Forelimb muscle (tissue), 1 donor: ENCODE data around the gene RAB44. TPM values are rescaled to one million over a fixed set of nuclear protein-coding genes. Genes with fewer than 3 reads are reported as not detected.

Experiments
- DNase-seq: peaks from one replicate; pipeline ENCODE4 v3.0.0-alpha.2; 2013; ENCODE audit warnings: low read depth
- polyA plus RNA-seq: library from polyadenylated mRNA; unstranded; fragments of 120-200 nt; gene quantifications from one replicate; pipeline ENCODE4 v1.2.1, GENCODE V29; 2013; ENCODE audit not compliant: insufficient read length

RAB44 gene
- polyA plus RNA-seq, 1 donor: 0.05 TPM

GRCh38 chr6:36730424-36731380 lies 33.1 kb downstream of the RAB44 start:
- no peak for DNase-seq

DNA sequence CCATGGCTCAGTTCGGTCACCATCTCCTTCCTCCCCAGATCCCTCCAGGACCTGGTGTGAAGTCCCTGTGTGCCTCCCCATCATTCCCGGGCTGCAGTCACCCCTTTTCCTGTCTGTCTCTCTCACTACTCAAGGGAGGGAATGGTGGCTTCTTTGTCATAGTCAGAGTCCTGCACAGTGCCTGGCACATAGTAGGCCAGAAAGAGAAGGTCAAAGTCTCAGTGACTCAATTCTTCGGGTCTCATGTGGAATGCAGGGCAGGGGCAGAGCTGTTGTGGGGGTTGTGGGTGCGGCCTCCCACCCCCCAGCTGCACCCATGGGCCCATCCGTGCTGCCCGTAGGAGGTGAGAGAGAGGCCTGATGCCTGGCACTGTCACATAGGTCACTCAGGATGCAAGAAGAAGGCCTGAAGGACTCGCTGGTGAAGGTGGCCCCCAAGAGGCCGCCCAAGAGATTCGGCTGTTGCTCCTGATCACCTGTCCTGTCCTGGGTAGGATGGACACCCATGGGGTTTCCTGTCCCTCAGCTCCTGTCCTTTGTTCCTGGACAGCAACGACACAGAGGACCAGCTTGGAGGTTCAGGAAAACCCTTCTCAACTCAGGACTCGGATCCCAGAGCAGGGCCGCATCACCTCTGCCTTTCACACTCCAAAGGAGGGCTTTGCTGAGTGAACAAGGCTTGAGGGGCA lies 34.1 kb downstream of the RAB44 start:
- no peak for DNase-seq

GRCh38 chr6:36733300-36733699 lies 35.7 kb downstream of the RAB44 start:
- no peak for DNase-seq

DNA sequence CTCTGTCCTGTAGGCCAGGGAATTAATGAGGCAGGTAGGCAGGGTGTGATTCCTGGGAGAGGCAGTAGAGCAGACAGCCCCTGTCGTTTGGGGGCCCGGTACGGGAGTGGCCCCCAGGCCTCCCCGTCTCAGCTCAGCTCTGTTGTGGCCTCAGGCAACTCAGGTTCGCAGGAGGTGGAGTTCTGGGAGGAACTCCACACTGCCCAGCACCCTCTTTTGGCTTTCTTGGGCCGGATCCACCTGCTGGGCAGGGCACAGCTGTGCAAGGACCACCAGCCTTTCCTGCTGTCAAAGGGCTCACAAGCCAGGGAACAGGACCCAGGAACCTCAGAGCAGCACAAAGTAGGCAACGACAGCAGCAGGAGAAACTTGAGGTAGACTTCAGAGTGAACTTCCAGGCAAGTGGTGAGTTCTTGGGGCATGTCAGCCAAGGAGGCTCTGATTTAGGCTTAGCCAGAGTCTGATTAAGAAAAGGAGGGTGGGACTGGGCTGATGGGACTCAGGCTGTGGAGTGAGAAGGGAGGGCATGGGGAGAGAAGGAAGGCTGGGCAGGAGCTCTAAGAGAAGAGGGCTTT lies 36.9 kb downstream of the RAB44 start:
- no peak for DNase-seq

GRCh38 chr6:36735110-36736071 lies 37.8 kb downstream of the RAB44 start:
- peak; percentile 92 for DNase-seq

DNA sequence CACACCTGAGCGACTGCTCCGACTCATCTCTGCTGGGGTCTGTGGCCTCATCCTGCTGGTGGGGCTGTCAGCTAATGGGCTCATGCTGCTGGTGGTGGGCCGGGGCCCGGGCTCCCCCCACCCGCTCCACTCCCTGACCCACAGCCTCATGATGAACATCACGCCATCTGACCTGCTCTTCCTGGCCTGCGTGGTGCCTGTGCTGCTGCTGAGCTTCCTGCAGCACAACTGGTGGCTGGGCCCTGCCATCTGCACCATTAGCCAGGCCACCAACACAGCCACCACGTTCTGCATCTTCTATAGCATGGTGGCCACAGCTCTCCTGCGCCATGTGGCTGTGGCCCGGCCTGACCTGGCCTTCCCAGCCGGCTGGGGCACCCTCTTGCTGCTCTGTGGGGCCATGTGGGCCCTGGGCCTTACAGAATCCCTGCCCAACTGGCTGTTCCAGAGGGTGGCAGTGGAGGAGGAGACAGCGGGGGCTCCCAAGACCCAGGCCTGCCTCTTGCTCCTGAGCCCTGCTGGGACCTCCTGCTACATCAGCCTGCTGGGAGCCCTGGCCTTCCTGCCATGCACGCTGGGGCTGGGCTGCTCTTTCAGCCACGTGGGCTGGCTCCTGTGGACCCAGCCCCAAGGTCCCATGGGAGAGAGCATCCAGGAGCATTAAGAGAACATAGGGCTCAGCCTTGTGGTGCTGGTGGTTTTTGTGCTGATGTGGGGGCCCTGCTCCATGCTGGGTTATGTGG lies 39.6 kb downstream of the RAB44 start:
- DNase-seq: no peak

- no peak for DNase-seq
Measured at GRCh38 chr6:36738108-36738507, 40.5 kb downstream of the RAB44 start.

- no peak for DNase-seq
Measured at GRCh38 chr6:36739947-36740817, 42.6 kb downstream of the RAB44 start.

DNA sequence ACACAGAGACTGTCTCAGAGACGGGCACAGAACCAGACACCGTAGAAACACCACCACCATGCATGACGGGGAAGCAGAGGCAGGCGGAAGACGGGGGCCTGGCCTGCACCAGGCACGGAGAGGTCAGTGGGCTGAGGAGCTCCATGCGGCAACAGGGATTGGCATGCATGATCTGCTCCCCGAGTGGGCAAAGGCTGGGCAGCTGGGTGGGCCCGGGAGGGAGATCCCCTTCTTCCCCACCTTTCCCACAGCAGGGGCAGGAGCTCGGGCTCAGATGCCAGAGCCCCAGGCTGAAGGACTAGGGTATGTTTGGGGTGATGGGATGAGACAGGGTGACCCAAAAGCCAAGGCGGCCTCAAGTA lies 43.2 kb downstream of the RAB44 start:
- no peak for DNase-seq

DNA sequence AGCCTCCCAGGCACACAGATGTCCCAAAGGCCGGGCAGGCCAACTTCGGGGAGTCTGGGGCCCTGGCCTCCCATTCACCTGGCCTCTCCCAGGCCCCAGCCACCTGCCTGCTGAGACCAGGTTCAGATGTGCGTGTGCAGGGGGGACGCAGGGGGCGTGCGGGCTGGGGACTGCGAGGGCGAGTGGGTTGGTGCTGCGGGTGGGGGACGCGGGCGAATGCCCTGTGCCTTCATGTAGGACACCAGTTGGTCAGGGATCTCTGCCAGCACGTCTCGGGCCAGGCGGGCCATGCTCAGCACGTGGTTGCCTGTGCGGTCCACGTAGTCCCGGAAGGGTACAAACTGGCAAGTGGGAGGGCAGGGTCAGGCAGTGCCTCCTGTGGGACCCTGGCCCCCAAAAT lies 44.5 kb downstream of the RAB44 start:
- no peak for DNase-seq

- DNase-seq: no peak
Measured at GRCh38 chr6:36743032-36743431, 45.4 kb downstream of the RAB44 start.

DNA sequence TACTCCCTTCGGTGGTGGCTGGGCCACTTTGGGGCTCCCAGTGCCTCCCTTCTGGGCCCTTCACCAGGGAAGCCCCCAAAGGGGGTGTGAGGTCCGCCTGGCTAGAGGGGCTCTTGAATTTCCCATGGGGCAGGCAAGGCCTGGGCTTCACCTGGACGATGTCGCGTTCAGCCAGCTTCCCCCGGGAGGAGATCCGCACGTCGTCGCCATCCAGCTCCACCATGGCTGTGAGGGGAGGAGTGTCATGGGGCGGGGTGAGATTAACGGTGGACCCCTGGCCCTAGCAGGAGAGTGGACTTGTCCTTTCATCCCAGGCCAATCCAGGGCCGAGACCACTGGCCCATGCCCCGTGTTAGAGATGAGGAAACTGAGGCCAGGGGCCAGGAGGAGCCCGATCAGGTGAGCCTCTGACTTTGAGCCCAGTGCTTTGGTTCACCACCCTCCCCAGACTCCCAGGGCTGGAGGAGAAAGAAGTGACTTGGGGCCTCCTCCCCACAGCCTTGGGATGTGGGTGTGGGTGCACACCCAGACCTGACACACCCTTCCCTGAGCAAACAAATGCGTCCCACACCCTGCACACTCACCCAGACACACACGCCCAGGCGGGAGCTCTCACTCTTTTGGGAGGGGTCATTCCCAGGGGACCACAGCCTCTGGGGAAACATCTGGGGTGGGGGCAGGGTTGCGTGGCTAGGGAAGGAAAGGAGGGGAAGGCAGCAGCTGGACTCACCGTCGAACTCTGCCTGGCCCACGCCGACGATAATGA lies 46.1 kb downstream of the RAB44 start:
- no peak for DNase-seq

DNA sequence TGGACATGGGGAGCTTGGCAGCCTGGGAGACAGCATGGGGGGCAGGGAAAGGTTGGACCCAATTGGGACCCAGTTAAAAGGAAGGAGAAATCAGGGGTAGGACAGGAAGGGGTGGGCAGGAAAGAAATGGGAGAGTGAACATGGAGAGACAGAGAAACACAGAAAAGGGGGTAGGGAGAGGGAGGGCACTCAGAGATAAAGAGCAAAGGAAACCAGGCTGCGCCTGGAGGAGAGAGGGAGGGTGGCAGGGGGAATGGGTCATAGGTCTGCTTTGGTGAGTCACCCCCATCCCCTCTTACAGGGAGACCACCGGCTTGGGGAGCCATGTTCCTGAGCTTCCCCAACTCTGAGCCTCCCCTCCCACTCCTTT lies 46.7 kb downstream of the RAB44 start:
- no peak for DNase-seq

- DNase-seq: no peak
Measured at GRCh38 chr6:36745283-36745682, 47.7 kb downstream of the RAB44 start.

GRCh38 chr6:36745836-36746235 lies 48.2 kb downstream of the RAB44 start:
- DNase-seq: no peak

- DNase-seq: no peak
Measured at GRCh38 chr6:36746251-36746650, 48.6 kb downstream of the RAB44 start.

DNA sequence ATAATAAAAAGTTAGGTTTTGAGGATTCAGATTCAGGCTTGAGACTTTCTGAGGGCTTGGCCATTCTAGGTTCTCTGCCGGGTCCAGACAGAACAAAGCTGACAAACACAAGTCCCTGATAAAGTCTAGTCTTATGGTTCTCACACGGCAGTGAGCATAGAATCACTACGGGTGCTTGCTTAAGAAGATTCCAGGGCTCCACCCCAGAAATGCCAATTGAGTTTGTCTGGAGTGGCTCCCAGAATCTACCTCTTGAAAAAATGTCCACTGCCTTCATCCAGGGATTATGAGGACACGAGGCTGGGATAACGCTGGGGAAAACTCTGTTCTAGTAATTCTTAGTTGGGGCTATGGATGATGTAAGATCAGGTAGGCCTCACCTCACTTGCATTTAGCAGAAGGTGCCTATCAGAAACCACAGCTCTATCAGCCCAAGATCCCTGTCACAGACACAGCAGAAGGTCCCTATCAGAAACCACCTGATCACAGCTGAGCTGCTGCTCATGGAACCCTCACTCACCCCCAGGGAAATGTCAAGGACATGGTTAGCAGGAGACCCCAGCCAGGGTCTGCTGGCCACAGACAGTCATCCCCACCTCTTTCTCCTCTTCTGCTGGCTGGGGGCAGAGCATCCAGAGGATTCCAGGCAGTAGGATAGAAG lies 52.3 kb downstream of the RAB44 start:
- no peak for DNase-seq

DNA sequence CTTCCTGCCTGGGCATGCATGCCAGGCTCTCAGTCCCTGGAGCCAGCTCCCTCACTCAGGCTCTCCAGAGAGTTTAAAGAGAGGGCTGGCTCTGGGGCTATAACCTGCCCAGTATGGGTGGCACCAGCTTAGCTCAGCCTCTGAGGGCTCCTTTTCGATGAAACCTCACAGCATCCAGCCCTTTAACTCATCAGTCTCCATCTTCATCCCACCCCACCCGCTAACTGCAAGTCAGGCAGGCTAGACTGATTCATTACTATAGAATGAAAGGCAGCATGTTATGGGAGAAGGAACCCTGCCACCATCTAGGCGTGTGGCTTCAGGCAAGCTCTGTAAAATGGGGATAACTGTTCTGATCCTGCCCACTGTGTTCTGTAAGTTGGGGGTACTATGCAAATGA lies 53.5 kb downstream of the RAB44 start:
- DNase-seq: no peak

DNA sequence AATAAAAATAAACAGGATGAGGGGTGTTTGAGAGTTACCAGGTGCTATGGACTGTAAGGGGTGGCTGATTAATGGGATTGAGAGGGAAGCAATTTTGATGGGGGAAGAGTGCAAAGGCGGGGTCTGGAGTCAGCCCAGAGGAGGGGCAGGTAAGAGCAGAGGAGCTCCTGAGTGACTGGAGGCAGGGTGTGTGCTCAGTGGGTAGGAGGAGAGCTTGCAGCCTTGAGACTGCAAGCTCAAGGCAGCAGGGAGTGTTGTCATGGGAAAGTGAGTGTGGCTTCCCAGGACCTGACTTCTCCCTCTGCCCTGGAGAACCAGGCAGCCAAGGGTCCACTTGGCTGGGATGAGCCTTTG lies 54.2 kb downstream of the RAB44 start:
- no peak for DNase-seq
